PC-9 (cell line): Measurements from ENCODE around the gene EGFLAM. TPM values are rescaled to one million over a fixed set of nuclear protein-coding genes. Genes with fewer than 3 reads are reported as not detected.

ENCODE experiments used
- BruUV-seq: library from RNA; stranded (reverse); fragments of 400-500 nt; replicated peaks from 2 replicates; lab custom pipeline; 2021; lab: Mats Ljungman, UMichigan
- CTCF ChIA-PET: fragments of 300-600 bp; sonication (Branson Sonifier 250); formaldehyde crosslinking; loops from one replicate; lab custom pipeline; 2022; ENCODE audit warnings: antibody characterized with exemption; lab: Charles Lee
- POLR2A ChIA-PET: fragments of 300-600 bp; sonication (Branson Sonifier 250); formaldehyde crosslinking; loops from one replicate; lab custom pipeline; 2022; ENCODE audit warnings: antibody characterized with exemption; ENCODE audit not compliant: unreplicated experiment; lab: Charles Lee
- DNase-seq, 2 experiments: peaks; one replicate each; pipeline versions ENCODE4 v3.0.0 to v3.0.0-alpha.2; 2015 to 2022; ENCODE audit warnings: mixed read lengths in 1 of 2
- H2AFZ ChIP-seq: fragments of 200-600 bp; sonication (generic); 2 replicates; pipeline ENCODE4 v1.8.1; 2017; ENCODE audit warnings: antibody characterized with exemption
- H3F3A ChIP-seq: fragments of 200-600 bp; sonication (generic); 2 replicates; pipeline ENCODE4 v1.8.1; 2017; ENCODE audit warnings: antibody characterized with exemption, mild to moderate bottlenecking, low read depth; ENCODE audit not compliant: insufficient read depth
- H3K27ac ChIP-seq: fragments of 200-600 bp; sonication (generic); 2 replicates; pipeline ENCODE4 v1.6.1; 2016; ENCODE audit warnings: mixed run types
- H3K27me3 ChIP-seq: fragments of 200-600 bp; sonication (generic); 2 replicates; pipeline ENCODE4 v1.6.1; 2016; ENCODE audit warnings: low read depth, mixed run types; ENCODE audit not compliant: insufficient read depth
- H3K36me3 ChIP-seq: fragments of 200-600 bp; sonication (generic); 2 replicates; pipeline ENCODE4 v1.6.1; 2016; ENCODE audit warnings: low read depth, mixed run types
- H3K4me1 ChIP-seq: fragments of 200-600 bp; sonication (generic); replicated peaks from 2 replicates; pipeline ENCODE4 v1.6.1; 2016; ENCODE audit warnings: mixed run types; ENCODE audit not compliant: insufficient read depth
- H3K4me2 ChIP-seq: fragments of 200-600 bp; sonication (generic); 2 replicates; pipeline ENCODE4 v1.6.1; 2017; ENCODE audit warnings: mixed run types
- H3K4me3 ChIP-seq: fragments of 200-600 bp; sonication (generic); 2 replicates; pipeline ENCODE4 v1.6.1; 2016; ENCODE audit warnings: mixed run types
- H3K79me2 ChIP-seq: fragments of 200-600 bp; sonication (generic); 2 replicates; pipeline ENCODE4 v1.6.1; 2017; ENCODE audit warnings: low read depth, mixed run types
- H3K9me2 ChIP-seq: fragments of 200-600 bp; sonication (generic); 2 replicates; pipeline ENCODE4 v1.8.1; 2017; ENCODE audit warnings: mild to moderate bottlenecking; ENCODE audit not compliant: insufficient read depth
- H3K9me3 ChIP-seq: fragments of 200-600 bp; sonication (generic); 2 replicates; pipeline ENCODE4 v1.8.1; 2016; ENCODE audit warnings: low read depth; ENCODE audit not compliant: insufficient read depth
- H4K20me1 ChIP-seq: fragments of 200-600 bp; sonication (generic); 2 replicates; pipeline ENCODE4 v1.8.1; 2017; ENCODE audit not compliant: insufficient read depth
- CTCF ChIP-seq: fragments of 200-600 bp; sonication (generic); conservative IDR thresholded peaks from 2 replicates; pipeline ENCODE4 v1.6.1; 2017; ENCODE audit warnings: mixed run types, antibody characterized with exemption, mild to moderate bottlenecking, moderate library complexity
- EZH2 ChIP-seq: fragments of 200-600 bp; sonication (generic); IDR thresholded peaks from 2 replicates; pipeline ENCODE4 v1.8.0; 2017; ENCODE audit warnings: antibody characterized with exemption, low read depth
- intact Hi-C: fragments of 100-400 bp; cut with micrococcal nuclease; formaldehyde crosslinking; loops from one replicate; pipeline ENCODE4 v1.10.0; 2022; ENCODE audit not compliant: unreplicated experiment
- total RNA-seq: library from RNA; stranded (reverse); gene quantifications from 2 replicates; pipeline ENCODE4 v1.2.3, GENCODE V29; 2021

EGFLAM gene
- total RNA-seq, 1 experiment from 2014 or later, result not detected

- CTCF ChIA-PET, result no interaction called here
- Histone ChIP-seq H3K36me3 (no peaks in the 10 kb centered on the region), H4K20me1 (no peaks in the 10 kb centered on the region), H3K4me2 (no peak overlapping the region), H3K27ac (no peak overlapping the region), H3K27me3 (peaks cover 89% of the 10 kb centered on the region), H3K9me2 (no peaks in the 10 kb centered on the region), H3K4me3 (no peak overlapping the region), H3K9me3 (no peaks in the 10 kb centered on the region; the same call in 1 of the 2 replicates), H2AFZ (no peak overlapping the region), H3K79me2 (no peaks in the 10 kb centered on the region), H3F3A (no peaks in the 10 kb centered on the region), H3K4me1 (no peaks in the 10 kb centered on the region)
- no TSS peak for BruUV-seq
- TF ChIP-seq CTCF, result no peak
- TF ChIP-seq EZH2, result no peak
- no peak for DNase-seq
- intact Hi-C loops, result loop anchor here (10.0 kb wide), 1 partner anchor 204 kb away; no protein-coding TSS in a partner anchor
- POLR2A ChIA-PET, result no interaction called here
These were observed 150.3 kb downstream of the EGFLAM start for GRCh38 chr5:38408446-38409198.

GRCh38 chr5:38410304-38410990 lies 152.1 kb downstream of the EGFLAM start:
- Histone ChIP-seq H3K4me3 (no peak overlapping the region), H3K79me2 (no peaks in the 10 kb centered on the region), H3K27ac (no peak overlapping the region), H4K20me1 (no peaks in the 10 kb centered on the region), H3K4me1 (no peaks in the 10 kb centered on the region), H3K4me2 (no peak overlapping the region), H3K9me3 (no peaks in the 10 kb centered on the region; the same call in 1 of the 2 replicates), H2AFZ (no peak overlapping the region), H3K36me3 (no peaks in the 10 kb centered on the region), H3F3A (no peaks in the 10 kb centered on the region), H3K27me3 (peaks cover 89% of the 10 kb centered on the region), H3K9me2 (no peaks in the 10 kb centered on the region)
- TF ChIP-seq EZH2 (no peak), CTCF (no peak)
- intact Hi-C loops, result no loop called here
- ChIA-PET POLR2A (interaction anchor here (0.7 kb wide), 1 partner anchor 487 kb away, joined by 4 read pairs; no protein-coding TSS in a partner anchor), CTCF (interaction anchor here (0.6 kb wide), 3 partner anchors 44 to 160 kb away, joined by 3 to 7 read pairs (median 4); no protein-coding TSS in a partner anchor)
- DNase-seq, result no peak
- BruUV-seq, result no TSS peak

GRCh38 chr5:38413696-38414095 lies 155.3 kb downstream of the EGFLAM start:
- BruUV-seq, result no TSS peak
- POLR2A ChIA-PET, result no interaction called here
- CTCF ChIA-PET, result no interaction called here
- Histone ChIP-seq H3K9me2 (no peaks in the 10 kb centered on the region), H4K20me1 (no peaks in the 10 kb centered on the region), H3K9me3 (no peaks in the 10 kb centered on the region; the same call in 1 of the 2 replicates), H3K36me3 (no peaks in the 10 kb centered on the region), H3K4me2 (no peak overlapping the region), H3K27me3 (peaks cover 66% of the 10 kb centered on the region), H2AFZ (no peak overlapping the region), H3K4me1 (no peaks in the 10 kb centered on the region), H3K4me3 (no peak overlapping the region), H3K79me2 (no peaks in the 10 kb centered on the region), H3F3A (peaks cover 6% of the 10 kb centered on the region; the same call in 1 of the 2 replicates), H3K27ac (no peak overlapping the region)
- TF ChIP-seq CTCF, result no peak
- TF ChIP-seq EZH2, result no peak
- intact Hi-C loops, result no loop called here
- no peak for DNase-seq
